Nephron progenitor cell (in vitro differentiated cells): ENCODE results near the gene ABT1.

Source experiments
- DNase-seq: peaks from one replicate; pipeline ENCODE4 v3.0.0; 2021
- H3K27ac Mint-ChIP-seq: 2 replicates; pipeline ENCODE4 v1.8.0; 2021; ENCODE audit warnings: mild to moderate bottlenecking, moderate library complexity, mixed read lengths
- H3K27me3 Mint-ChIP-seq: 2 replicates; pipeline ENCODE4 v1.8.0; 2021; ENCODE audit warnings: mild to moderate bottlenecking, low read depth, mixed read lengths; ENCODE audit not compliant: poor library complexity
- H3K36me3 Mint-ChIP-seq: 2 replicates; pipeline ENCODE4 v1.8.0; 2021; ENCODE audit warnings: low read depth, mixed read lengths
- H3K4me1 Mint-ChIP-seq: 2 replicates; pipeline ENCODE4 v1.8.0; 2021; ENCODE audit warnings: mixed read lengths
- H3K4me3 Mint-ChIP-seq: 2 replicates; pipeline ENCODE4 v1.8.0; 2021; ENCODE audit warnings: mild to moderate bottlenecking, moderate library complexity, mixed read lengths
- H3K9me3 Mint-ChIP-seq: 2 replicates; pipeline ENCODE4 v1.8.0; 2021; ENCODE audit warnings: mild to moderate bottlenecking, moderate library complexity, mixed read lengths
- CTCF ChIP-seq: fragments of 200-600 bp; sonication (generic); IDR thresholded peaks from 2 replicates; pipeline ENCODE4 v1.5.0; 2021; ENCODE audit warnings: antibody characterized with exemption

Gene ABT1

GRCh38 chr6:26613689-26614683 lies 17.2 kb downstream of the ABT1 start:
- Mint-ChIP-seq H3K4me3 (peak overlapping the region; percentile 89), H3K4me1 (peaks cover 16% of the 10 kb centered on the region), H3K27me3 (peaks cover 76% of the 10 kb centered on the region), H3K36me3 (no peaks in the 10 kb centered on the region), H3K27ac (no peak overlapping the region), H3K9me3 (peaks cover 18% of the 10 kb centered on the region)
- no peak for TF ChIP-seq CTCF
- peak; percentile 57 for DNase-seq

DNA sequence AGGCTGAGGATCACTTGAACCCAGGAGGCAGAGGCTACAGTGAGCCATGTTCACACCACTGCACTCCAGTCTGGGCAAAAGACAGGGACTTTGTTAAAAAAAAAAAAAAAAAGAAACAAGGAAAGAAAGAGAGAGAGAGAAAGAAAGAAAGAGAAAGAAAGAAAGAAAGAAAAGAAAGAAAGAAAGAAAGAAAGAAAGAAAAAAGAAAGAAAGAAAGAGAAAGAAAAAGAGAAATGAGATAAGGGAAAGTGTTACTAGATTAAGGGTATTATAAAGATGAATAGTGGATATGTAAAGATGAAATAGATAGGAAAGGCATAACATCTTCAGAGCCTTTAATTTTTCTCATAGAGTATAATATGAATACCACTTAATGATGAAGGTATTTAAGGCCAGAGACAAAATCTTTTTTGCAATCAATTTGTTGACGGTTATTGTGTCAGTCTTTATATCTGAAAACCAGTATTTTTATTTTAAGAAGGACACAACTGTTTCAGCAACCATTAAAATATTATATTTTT lies 26.6 kb downstream of the ABT1 start:
- H3K4me1 Mint-ChIP-seq, result no peaks in the 10 kb centered on the region
- peaks cover 2% of the 10 kb centered on the region for H3K36me3 Mint-ChIP-seq
- no peak overlapping the region for H3K4me3 Mint-ChIP-seq
- peaks cover 37% of the 10 kb centered on the region for H3K9me3 Mint-ChIP-seq
- no peak for TF ChIP-seq CTCF
- H3K27me3 Mint-ChIP-seq, result peaks cover 1% of the 10 kb centered on the region
- DNase-seq, result no peak
- H3K27ac Mint-ChIP-seq, result no peak overlapping the region

DNA sequence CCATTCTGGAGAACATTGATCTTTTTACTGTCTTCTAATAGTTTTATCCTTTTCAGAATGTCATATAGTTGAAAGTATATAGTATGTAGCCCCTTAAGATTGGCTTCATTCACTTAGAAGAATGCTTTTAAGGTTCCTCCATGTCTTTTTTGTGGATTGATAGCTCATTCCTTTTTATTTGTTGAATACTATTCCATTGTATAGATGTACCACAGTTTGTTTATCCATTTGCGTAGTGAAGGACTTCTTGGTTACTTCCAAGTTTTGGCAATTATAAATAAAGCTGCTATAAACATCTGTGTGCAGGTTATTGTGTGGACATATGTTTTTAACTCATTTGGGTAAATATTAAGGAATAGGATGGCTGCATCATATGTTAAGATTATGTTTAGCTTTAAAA lies 27.8 kb downstream of the ABT1 start:
- no peak overlapping the region for H3K27ac Mint-ChIP-seq
- peaks cover 5% of the 10 kb centered on the region for H3K36me3 Mint-ChIP-seq
- H3K27me3 Mint-ChIP-seq, result peaks cover 4% of the 10 kb centered on the region
- H3K9me3 Mint-ChIP-seq, result peaks cover 39% of the 10 kb centered on the region
- no peaks in the 10 kb centered on the region for H3K4me1 Mint-ChIP-seq
- TF ChIP-seq CTCF, result no peak
- DNase-seq, result no peak
- H3K4me3 Mint-ChIP-seq, result no peak overlapping the region

DNA sequence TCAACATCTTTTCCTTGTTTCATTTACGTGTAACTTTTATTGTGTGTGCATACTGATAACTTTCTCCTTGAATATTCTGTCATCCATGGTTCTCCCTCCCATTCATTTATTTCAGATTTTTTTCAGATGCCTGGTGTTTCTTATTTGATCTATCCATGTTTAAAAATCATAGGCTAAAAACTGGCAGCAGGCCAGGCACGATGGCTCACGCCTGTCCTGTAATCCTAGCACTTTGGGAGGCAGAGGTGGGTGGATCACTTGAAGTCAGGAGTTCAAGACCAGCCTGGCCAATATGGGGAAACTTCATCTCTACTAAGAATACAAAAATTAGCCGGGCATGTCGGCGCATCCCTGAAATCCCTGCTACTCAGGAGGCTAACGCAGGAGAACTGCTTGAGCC lies 31.1 kb downstream of the ABT1 start:
- no peak for DNase-seq
- peaks cover 36% of the 10 kb centered on the region for H3K9me3 Mint-ChIP-seq
- no peak for TF ChIP-seq CTCF
- no peaks in the 10 kb centered on the region for H3K4me1 Mint-ChIP-seq
- peaks cover 8% of the 10 kb centered on the region for H3K27me3 Mint-ChIP-seq
- peaks cover 9% of the 10 kb centered on the region for H3K36me3 Mint-ChIP-seq
- no peak overlapping the region for H3K27ac Mint-ChIP-seq
- H3K4me3 Mint-ChIP-seq, result no peak overlapping the region

DNA sequence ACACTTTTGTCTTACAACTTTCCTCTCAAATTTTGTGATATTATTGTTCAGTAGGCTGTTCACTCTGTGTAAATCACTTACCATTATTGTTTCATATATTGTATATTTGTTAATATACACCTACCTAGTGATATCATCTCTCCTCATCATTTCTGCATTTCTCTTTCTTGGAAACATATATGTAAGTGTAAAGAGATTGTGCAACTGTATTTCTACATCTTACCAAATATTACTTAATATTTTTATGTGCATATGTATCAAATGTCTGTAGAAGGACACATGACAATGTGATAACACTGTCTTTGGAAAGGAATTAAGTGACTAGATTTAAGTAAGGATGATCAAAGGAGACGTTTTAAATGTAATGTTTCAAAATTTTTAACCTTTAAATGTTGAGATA lies 32.6 kb downstream of the ABT1 start:
- TF ChIP-seq CTCF, result no peak
- H3K36me3 Mint-ChIP-seq, result peaks cover 24% of the 10 kb centered on the region
- H3K27me3 Mint-ChIP-seq, result peaks cover 8% of the 10 kb centered on the region
- no peaks in the 10 kb centered on the region for H3K4me1 Mint-ChIP-seq
- DNase-seq, result no peak
- H3K9me3 Mint-ChIP-seq, result peaks cover 30% of the 10 kb centered on the region
- H3K27ac Mint-ChIP-seq, result no peak overlapping the region
- no peak overlapping the region for H3K4me3 Mint-ChIP-seq
